ENCODE results near the gene TULP4. TPM values are rescaled to one million over a fixed set of nuclear protein-coding genes. Genes with fewer than 3 reads are reported as not detected.

Gene TULP4
- polyA plus RNA-seq, 1 donor (not counting 4 experiments of a cell fraction or from before 2014, with no cell fraction given), result 13.1 TPM

- Histone ChIP-seq H3K27me3 (ENCODE audit: control insufficient read depth, extremely low read depth, insufficient read depth, low read length) (no peaks in the 10 kb centered on the region), H3K4me2 (ENCODE audit: control insufficient read depth, extremely low read depth, insufficient read depth, low read depth, low read length) (no peak overlapping the region), H3K79me2 (ENCODE audit: control insufficient read depth, insufficient read depth, low read length) (peaks cover 2% of the 10 kb centered on the region), H2AFZ (ENCODE audit: control insufficient read depth, low read length) (no peak overlapping the region), H4K20me1 (ENCODE audit: control insufficient read depth, extremely low read depth, insufficient read depth, low read length) (no peaks in the 10 kb centered on the region), H3K4me3 (ENCODE audit: control insufficient read depth in 2 of 3, extremely low read depth in 1 of 3, insufficient read depth in 2 of 3, low read depth in 1 of 3, low read length in 3 of 3) (no peak overlapping the region), H3K9me3 (ENCODE audit: control insufficient read depth, low read depth, low read length) (no peaks in the 10 kb centered on the region), H3K36me3 (ENCODE audit: control insufficient read depth in 2 of 2, extremely low read depth in 1 of 2, insufficient read depth in 2 of 2, low read length in 2 of 2) (no peaks in the 10 kb centered on the region), H3K27ac (ENCODE audit: control insufficient read depth, insufficient read depth, low read length) (no peak overlapping the region), H3K9me1 (ENCODE audit: control insufficient read depth, extremely low read depth, insufficient read depth, low read length) (no peaks in the 10 kb centered on the region), H3K4me1 (ENCODE audit: control insufficient read depth, extremely low read depth, insufficient read depth, low read length) (no peaks in the 10 kb centered on the region), H3K9ac (ENCODE audit: control insufficient read depth, extremely low read depth, insufficient read depth, low read length) (no peak overlapping the region)
- TF ChIP-seq EZH2 (IDR thresholded peaks at IDR 0.05; ENCODE audit: low read length) (no peak), CTCF (optimal IDR thresholded peaks at IDR 0.05 in 1 of 3, IDR thresholded peaks at IDR 0.05 in 1 of 3, conservative IDR thresholded peaks at IDR 0.05 in 1 of 3; ENCODE audit: extremely low read depth in 1 of 3, insufficient read depth in 2 of 3, low read length in 3 of 3) (no peak)
- no peak for FAIRE-seq
- dilution Hi-C loops (cut with MboI; ENCODE audit: extremely low pct_ligation_motif_present, low sequenced_read_pairs), result no loop called here
- DNase-seq (ENCODE audit: low read depth, low spot score), result no peak
These were observed 83.9 kb downstream of the TULP4 start for GRCh38 chr6:158396136-158396535.

- Histone ChIP-seq H3K9me3 (ENCODE audit: control insufficient read depth, low read depth, low read length) (no peaks in the 10 kb centered on the region), H3K79me2 (ENCODE audit: control insufficient read depth, insufficient read depth, low read length) (peaks cover 2% of the 10 kb centered on the region), H3K27ac (ENCODE audit: control insufficient read depth, insufficient read depth, low read length) (no peak overlapping the region), H3K4me2 (ENCODE audit: control insufficient read depth, extremely low read depth, insufficient read depth, low read depth, low read length) (no peak overlapping the region), H2AFZ (ENCODE audit: control insufficient read depth, low read length) (no peak overlapping the region), H3K4me3 (ENCODE audit: control insufficient read depth in 2 of 3, extremely low read depth in 1 of 3, insufficient read depth in 2 of 3, low read depth in 1 of 3, low read length in 3 of 3) (no peak overlapping the region), H4K20me1 (ENCODE audit: control insufficient read depth, extremely low read depth, insufficient read depth, low read length) (no peaks in the 10 kb centered on the region), H3K9ac (ENCODE audit: control insufficient read depth, extremely low read depth, insufficient read depth, low read length) (no peak overlapping the region), H3K27me3 (ENCODE audit: control insufficient read depth, extremely low read depth, insufficient read depth, low read length) (no peaks in the 10 kb centered on the region), H3K9me1 (ENCODE audit: control insufficient read depth, extremely low read depth, insufficient read depth, low read length) (no peaks in the 10 kb centered on the region), H3K36me3 (ENCODE audit: control insufficient read depth in 2 of 2, extremely low read depth in 1 of 2, insufficient read depth in 2 of 2, low read length in 2 of 2) (no peaks in the 10 kb centered on the region), H3K4me1 (ENCODE audit: control insufficient read depth, extremely low read depth, insufficient read depth, low read length) (peaks cover 7% of the 10 kb centered on the region)
- TF ChIP-seq EZH2 (IDR thresholded peaks at IDR 0.05; ENCODE audit: low read length), result no peak
- no peak for TF ChIP-seq CTCF (optimal IDR thresholded peaks at IDR 0.05 in 1 of 3, IDR thresholded peaks at IDR 0.05 in 1 of 3, conservative IDR thresholded peaks at IDR 0.05 in 1 of 3; ENCODE audit: extremely low read depth in 1 of 3, insufficient read depth in 2 of 3, low read length in 3 of 3)
- no peak for DNase-seq (ENCODE audit: low read depth, low spot score)
- FAIRE-seq, result no peak
- dilution Hi-C loops (cut with MboI; ENCODE audit: extremely low pct_ligation_motif_present, low sequenced_read_pairs), result no loop called here
These were observed 85.3 kb downstream of the TULP4 start for GRCh38 chr6:158397578-158397977.

Data from keratinocyte (primary cell).